Umbilical cord (tissue), 2 donors: ENCODE measurements around the gene TMEM272. TPM values are rescaled to one million over a fixed set of nuclear protein-coding genes. Genes with fewer than 3 reads are reported as not detected.

ENCODE experiments used
- DNase-seq: peaks from one replicate; pipeline ENCODE4 v3.0.0-alpha.2; 2015; ENCODE audit warnings: low spot score
- total RNA-seq: library from RNA; depleted of rRNA; stranded (reverse); fragments of >200 nt; gene quantifications from one replicate; pipeline ENCODE4 v1.2.3, GENCODE V29; 2014; ENCODE audit warnings: low replicate concordance; ENCODE audit not compliant: insufficient read depth

The TMEM272 gene
- total RNA-seq, 1 donor from 2014 or later: not detected

GRCh38 chr13:51781246-51782022 is 63.5 kb downstream of the TMEM272 start:
- no peak for DNase-seq

DNA sequence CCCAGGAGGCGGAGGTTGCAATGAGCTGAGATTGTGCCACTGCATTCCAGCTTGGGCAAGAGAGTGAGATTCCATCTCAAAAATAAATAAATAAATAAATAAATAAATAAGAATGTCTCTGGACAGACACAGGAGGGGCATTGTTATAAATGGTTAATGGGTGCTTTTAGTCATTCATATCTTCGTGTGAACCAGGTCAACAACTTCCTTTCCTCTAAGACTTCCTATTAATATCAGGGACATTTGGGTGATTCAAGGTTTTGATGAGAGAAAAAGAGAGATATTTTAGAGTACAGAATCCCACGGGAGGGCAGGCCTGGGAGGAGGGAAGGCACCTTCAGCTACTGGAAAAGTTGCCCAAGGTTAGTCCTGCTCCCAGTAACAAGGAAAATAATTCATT is 64.9 kb downstream of the TMEM272 start:
- no peak for DNase-seq

DNA sequence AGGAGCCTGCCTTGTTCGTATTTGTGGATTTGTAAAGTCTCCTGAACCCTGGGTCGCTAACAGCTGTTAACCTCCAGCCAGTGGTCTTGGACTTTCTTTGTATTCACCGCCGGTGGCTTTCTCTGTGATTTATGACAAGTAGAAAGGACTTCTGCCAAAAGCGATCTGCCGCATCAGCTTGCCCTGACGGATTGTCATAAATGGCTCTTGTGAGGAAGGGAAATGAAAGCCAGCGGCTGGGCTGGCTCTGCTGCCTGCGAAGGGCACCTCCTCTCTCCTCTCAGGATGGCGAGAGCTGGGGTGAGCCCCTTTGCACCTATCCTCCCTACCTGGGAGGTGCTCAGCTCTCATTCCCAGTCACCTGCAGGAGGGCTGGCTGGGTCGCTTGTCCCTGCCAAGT is 66.6 kb downstream of the TMEM272 start:
- no peak for DNase-seq

- no peak for DNase-seq
These were observed 67.1 kb downstream of the TMEM272 start for GRCh38 chr13:51777921-51778320.

GRCh38 chr13:51776179-51776578 is 68.8 kb downstream of the TMEM272 start:
- DNase-seq: no peak

DNA sequence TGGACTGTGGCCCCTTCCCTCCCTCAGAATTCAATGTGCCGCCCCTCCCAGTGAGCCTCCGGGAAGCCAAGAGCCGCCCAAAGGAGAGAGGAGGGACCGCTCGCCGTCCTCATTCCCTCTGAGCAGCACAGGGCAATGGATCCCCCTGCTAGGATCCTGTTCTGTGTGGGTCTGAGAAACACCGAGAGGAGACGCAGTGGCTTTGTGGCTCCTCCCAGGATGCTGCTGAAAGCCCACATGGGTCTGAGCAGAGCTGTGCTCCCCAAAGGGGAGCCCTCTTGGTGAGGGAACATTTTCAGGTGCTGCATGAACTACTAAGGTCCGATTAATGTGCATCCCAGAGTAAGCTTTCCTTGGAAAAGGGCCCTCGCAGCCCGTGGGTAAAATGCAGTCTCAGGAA is 71.5 kb downstream of the TMEM272 start:
- no peak for DNase-seq

- no peak for DNase-seq
These were observed 72.2 kb downstream of the TMEM272 start for GRCh38 chr13:51772781-51773180.

DNA sequence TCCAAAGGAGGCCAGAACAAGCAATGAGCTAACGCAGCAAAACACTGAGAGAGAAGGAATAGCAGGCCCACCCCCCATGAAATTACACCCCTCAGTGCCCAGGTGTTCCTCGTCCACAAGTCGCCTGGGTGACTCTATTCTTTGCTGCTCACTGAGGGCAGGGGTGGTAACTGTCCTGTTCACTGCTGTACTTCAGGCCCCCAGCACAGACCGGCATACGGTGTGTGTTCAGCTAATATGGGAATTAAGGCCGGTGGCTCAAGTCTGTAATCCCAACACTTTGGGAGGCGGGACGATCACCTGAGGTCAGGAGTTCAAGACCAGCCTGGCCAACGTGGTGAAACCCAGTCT is 72.9 kb downstream of the TMEM272 start:
- DNase-seq: no peak

DNA sequence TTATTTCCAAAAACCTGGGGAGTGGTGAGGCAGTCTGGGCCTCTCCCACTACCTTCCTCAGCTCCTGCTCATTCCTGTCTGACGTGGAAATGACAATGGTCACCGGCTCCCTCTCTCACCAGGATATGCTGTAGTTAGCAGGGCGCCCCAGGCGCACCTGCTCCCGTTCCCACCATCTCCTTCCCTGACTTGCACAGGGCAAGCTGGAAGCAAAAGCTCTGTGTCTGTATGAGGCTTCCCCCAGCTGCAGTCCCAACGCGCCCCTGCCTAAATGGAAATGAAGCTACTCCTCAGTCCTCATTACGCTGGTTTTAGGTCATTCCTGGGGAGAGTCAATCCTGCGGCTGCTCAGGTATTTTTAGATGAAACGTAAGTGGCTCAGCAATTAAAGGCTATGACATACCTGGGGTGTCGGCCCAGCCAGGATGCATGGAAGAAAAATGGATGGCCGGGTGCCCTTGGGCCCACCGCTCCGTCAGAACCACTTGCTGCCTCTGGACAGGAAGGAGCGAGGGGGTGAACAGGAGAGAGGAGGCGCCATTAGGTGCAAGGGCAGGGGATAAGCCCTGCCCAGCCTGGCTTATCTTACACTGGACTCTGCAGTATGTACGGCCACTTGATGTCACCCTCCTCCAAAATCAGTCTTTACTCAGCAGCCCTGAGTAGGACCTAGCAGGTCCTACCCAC is 73.4 kb downstream of the TMEM272 start:
- DNase-seq: no peak

GRCh38 chr13:51770681-51771417 is 74.1 kb downstream of the TMEM272 start:
- no peak for DNase-seq

- DNase-seq: no peak
These were observed 74.8 kb downstream of the TMEM272 start for GRCh38 chr13:51770160-51770559.

DNA sequence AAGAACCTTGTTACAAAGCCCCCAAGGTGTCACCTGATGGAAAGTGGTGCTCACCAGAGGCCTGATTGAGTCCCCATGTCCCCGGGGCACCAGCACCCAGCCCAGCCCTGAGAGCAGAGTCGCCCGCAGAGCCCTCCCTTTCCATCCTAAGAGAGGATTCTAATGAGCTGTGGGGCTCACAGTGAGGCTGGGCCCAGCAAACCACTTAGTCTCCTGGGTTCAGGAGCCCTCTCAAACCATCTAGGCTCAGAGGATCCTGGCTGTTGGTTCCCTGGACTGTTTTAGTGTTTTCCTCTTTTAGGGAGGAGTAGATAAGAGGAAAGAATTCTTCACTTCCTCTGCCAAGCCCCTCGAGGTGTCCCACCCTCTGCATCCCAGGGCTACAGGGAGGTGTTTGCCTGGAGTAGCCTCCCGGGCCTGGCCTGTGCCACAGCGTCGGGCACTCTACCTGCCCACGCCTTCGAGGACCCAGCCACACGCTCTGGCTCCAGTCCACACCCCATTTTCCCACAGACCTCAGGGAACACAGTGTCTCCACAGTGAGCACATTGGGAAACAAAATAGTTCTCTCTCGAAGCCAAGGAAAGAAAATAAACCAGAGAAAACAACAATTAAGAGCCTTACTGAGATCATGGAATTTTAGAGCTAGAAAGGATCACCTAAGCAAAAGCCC is 75.4 kb downstream of the TMEM272 start:
- no peak for DNase-seq

- no peak for DNase-seq
These were observed 76.0 kb downstream of the TMEM272 start for GRCh38 chr13:51768976-51769375.

GRCh38 chr13:51768378-51768921 is 76.5 kb downstream of the TMEM272 start:
- no peak for DNase-seq

DNA sequence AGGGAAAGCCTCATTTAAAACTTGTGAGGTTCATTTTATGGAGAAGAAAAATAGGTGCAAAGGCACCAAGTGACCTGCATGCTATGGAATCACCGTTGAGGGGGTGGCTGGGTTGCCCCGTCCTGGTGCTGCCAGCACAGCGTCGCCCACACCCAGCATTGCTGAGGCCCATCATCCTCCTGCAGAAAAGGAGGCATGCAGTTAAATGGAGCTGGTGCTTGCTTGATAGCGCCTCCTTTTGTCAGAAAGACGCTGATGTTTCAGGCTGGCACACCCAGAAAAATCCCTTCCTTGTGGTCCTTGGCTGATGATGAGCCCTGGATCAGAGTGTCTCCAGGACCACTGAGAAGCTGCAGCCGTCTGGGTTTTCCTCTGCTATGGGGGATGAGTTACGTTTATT is 77.9 kb downstream of the TMEM272 start:
- no peak for DNase-seq

GRCh38 chr13:51765142-51765515 is 79.8 kb downstream of the TMEM272 start:
- no peak for DNase-seq

- DNase-seq: no peak
These were observed 80.5 kb downstream of the TMEM272 start for GRCh38 chr13:51764184-51765141.

DNA sequence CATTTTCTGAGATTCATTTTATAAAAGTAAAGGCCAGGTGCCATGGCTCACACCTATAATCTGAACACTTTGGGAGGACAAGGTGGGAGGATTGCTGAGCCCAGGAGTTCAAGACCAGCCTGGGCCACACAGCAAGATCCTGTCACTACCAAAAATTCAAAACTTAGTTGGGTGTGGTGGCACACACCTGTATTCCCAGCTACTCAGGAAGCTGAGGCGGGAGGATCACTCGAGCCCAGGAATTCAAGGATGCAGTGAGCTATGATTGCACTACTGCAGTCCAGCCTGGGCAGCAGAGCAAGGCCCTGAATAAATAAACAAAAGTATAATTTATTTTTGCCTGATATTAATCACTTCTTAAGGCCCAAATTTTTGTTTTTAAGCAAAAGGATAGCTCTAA is 81.5 kb downstream of the TMEM272 start:
- no peak for DNase-seq
